GM10248 (cell line): ENCODE results near the gene PIK3R3.
A peak's percentile ranks its signal among the peaks of the same experiment; 100 is the strongest.

Source experiments
- CTCF ChIA-PET: fragments of 300-600 bp; sonication (Branson Sonifier 250); formaldehyde crosslinking; extraction: SDS; loops from one replicate; lab custom pipeline; 2021; ENCODE audit warnings: antibody characterized with exemption; lab: Yijun Ruan, JAX
- POLR2A ChIA-PET: fragments of 350-650 bp; sonication (Branson Sonifier 250); formaldehyde crosslinking; extraction: SDS; loops from one replicate; lab custom pipeline; 2020; ENCODE audit warnings: antibody characterized with exemption; lab: Yijun Ruan, JAX
- DNase-seq: peaks from one replicate; pipeline ENCODE4 v3.0.0; 2012; ENCODE audit errors: extremely low spot score
- TF ChIP-seq, protein P1 (sequence below): IDR thresholded peaks from 2 replicates; pipeline ENCODE4 v1.5.1; 2012; ENCODE audit warnings: mild to moderate bottlenecking, low read depth; ENCODE audit errors: extremely low read depth, missing control alignments, control extremely low read depth

The PIK3R3 gene

GRCh38 chr1:46171351-46171750 lies 38.9 kb upstream of the PIK3R3 start:
- CTCF ChIA-PET = interaction anchor here (1.7 to 16.5 kb wide), 2 partner anchors 12 to 134 kb away, joined by 5 to 256 read pairs; no protein-coding TSS in a partner anchor
- POLR2A ChIA-PET = interaction anchor here (1.0 kb wide), 1 partner anchor 39 kb away, joined by 3 read pairs; the partner anchor contains the start of gene PIK3R3
- no peak for DNase-seq
- TF ChIP-seq, protein P1, sequence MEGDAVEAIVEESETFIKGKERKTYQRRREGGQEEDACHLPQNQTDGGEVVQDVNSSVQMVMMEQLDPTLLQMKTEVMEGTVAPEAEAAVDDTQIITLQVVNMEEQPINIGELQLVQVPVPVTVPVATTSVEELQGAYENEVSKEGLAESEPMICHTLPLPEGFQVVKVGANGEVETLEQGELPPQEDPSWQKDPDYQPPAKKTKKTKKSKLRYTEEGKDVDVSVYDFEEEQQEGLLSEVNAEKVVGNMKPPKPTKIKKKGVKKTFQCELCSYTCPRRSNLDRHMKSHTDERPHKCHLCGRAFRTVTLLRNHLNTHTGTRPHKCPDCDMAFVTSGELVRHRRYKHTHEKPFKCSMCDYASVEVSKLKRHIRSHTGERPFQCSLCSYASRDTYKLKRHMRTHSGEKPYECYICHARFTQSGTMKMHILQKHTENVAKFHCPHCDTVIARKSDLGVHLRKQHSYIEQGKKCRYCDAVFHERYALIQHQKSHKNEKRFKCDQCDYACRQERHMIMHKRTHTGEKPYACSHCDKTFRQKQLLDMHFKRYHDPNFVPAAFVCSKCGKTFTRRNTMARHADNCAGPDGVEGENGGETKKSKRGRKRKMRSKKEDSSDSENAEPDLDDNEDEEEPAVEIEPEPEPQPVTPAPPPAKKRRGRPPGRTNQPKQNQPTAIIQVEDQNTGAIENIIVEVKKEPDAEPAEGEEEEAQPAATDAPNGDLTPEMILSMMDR = no peak

- no peak for DNase-seq
- CTCF ChIA-PET = interaction anchor here (1.1 to 5.9 kb wide), 5 partner anchors 10 to 132 kb away, joined by 3 to 37 read pairs (median 9); no protein-coding TSS in a partner anchor
- POLR2A ChIA-PET = interaction anchor here (1.0 kb wide), 1 partner anchor 38 kb away, joined by 3 read pairs; the partner anchor contains the start of gene PIK3R3
- TF ChIP-seq, protein P1 = no peak
Observed at GRCh38 chr1:46169811-46170454, 37.5 kb upstream of the PIK3R3 start.

DNA sequence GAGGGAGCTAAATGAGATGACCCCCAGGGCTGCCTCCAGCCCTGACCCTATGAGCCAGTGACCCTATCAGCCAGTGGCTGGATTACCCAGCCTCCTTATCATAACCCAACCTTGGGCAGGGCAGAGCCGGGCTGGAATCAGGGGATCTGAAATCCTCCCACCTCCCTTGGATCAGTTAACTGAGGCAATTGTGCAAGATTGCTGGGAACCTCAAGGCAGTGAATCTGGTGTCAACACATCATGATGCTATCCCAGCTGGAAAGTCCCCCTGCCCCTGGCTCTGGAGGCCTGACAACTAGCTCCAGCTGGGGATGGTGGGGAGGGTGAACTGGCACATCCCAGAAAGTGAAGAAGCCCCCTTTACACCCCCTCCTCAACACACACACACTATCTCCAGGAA lies 36.0 kb upstream of the PIK3R3 start:
- ChIA-PET POLR2A (interaction anchor here (1.3 kb wide), 1 partner anchor 20 kb away, joined by 3 read pairs; no protein-coding TSS in a partner anchor), CTCF (interaction anchor here (0.7 to 5.9 kb wide), 6 partner anchors 8 to 131 kb away, joined by 3 to 37 read pairs (median 6); no protein-coding TSS in a partner anchor)
- no peak for DNase-seq
- TF ChIP-seq, protein P1 = no peak

DNA sequence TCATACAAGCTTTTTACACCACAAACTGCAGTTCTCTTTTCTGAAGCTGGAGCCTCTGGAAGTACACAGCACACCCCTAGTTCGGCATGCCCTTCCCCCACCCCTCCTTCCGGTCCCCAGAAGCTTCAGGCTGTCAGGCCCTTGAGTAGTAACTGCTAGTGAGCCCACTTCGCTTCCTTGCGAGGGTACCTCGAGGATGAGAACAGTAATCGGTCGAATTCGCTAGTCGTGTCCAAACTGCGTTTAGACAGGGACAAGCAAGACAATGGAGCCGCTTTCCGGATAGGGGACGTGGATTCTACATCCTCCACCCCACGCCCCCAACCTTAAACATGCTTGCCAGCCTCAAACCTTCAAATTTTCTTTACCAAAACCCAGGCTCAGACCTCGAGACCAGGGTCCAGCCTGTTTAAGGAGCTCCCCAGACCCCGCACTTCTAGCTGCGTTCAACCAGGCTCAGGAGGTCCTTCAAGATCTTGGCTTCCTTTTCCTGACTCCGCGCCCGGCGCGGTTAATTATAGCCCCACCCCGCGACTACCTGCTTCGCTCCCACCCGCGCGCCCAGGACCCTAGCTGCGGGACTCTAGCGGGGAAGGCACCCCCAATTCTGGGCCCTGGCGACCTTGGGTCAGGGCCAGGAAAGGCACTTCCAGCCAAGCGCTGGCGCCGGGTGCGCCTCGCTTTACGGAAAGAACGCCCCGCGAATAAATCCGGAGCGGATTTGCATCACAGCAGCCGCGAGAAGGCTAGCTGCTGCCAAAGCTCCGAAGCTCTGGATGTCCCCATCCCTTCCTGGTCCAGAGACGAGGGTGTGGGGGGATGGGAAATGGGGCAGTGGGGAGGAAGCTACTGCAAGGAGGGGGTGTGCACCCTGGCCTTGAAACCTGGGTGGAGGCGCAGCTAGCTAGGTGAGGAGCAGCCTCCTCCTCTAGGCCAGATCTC lies 34.4 kb upstream of the PIK3R3 start:
- CTCF ChIA-PET = interaction anchor here (0.9 to 5.9 kb wide), 12 partner anchors 8 to 291 kb away, joined by 3 to 37 read pairs (median 4); no protein-coding TSS in a partner anchor
- POLR2A ChIA-PET = interaction anchor here (1.6 kb wide), 1 partner anchor 34 kb away, joined by 3 read pairs; the partner anchor contains the start of gene PIK3R3
- DNase-seq = peak; percentile 50
- TF ChIP-seq, protein P1 = no peak

- CTCF ChIA-PET = interaction anchor here (1.1 to 2.1 kb wide), 3 partner anchors 9 to 26 kb away, joined by 4 to 9 read pairs (median 6); no protein-coding TSS in a partner anchor
- POLR2A ChIA-PET = no interaction called here
- no peak for DNase-seq
- TF ChIP-seq, protein P1 = no peak
Observed at GRCh38 chr1:46160212-46160611, 27.8 kb upstream of the PIK3R3 start.

DNA sequence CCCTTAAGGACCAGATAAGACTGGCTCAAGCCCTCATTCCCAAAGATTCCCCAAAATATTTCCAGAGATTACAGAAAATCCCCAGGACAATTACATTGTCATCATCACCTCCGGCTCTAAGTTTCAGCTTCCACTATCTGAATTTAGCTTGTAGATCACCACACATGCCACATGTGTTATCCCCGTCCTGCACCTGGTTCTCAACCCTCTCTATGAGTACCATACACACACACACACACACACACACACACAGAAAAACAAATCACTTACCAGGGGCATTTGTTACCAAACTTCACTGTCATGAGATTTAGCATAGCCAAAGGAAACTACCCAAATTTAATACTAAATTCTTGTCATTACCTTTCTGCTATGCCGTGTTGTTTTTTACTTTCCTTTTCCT lies 27.1 kb upstream of the PIK3R3 start:
- DNase-seq = no peak
- ChIA-PET POLR2A (no interaction called here), CTCF (interaction anchor here (1.1 to 2.1 kb wide), 3 partner anchors 10 to 25 kb away, joined by 4 to 9 read pairs (median 6); no protein-coding TSS in a partner anchor)
- TF ChIP-seq, protein P1 = no peak
